ENCODE data around the gene PCDHGB1. TPM values are rescaled to one million over a fixed set of nuclear protein-coding genes. Genes with fewer than 3 reads are reported as not detected.
"Not testable (repeated sequence)": the region's sequence is repeated elsewhere in the genome, so short reads cannot be mapped to it uniquely, and the experiment has no call there.

Gene PCDHGB1
- total RNA-seq, 1 donor from 2014 or later = 2.3 TPM

DNA sequence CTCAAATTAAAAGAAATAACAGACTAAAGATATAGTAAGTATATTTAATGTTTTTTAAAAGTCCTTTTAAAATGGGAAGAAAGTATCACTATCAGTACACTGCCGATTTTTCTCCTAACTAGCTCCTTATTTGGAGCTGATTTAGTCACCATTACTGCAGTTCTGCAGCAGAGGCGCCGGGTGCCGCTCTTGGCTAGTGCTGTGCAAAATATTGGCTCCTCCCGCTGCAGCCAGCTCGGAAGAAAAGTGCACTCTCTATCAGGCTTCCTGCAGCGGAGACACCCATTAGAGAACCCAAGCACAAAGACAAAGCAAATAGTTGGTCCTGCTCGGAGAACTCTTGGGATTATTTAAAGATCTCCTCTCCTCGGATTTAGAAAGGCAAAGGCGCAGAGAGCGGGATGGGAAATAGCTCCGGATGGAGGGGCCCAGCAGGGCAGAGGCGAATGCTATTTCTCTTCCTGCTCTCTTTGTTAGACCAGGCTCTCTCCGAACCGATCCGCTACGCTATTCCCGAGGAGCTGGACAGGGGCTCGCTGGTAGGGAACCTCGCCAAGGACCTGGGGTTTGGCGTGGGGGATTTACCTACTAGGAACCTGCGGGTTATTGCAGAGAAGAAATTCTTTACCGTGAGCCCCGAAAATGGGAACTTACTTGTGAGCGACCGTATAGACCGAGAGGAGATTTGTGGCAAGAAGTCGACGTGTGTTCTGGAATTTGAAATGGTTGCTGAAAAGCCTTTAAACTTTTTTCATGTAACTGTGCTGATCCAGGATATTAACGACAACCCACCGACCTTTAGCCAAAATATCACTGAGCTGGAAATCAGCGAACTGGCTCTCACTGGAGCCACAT lies 20.3 kb downstream of the PCDHGB1 start, which contains the start of gene PCDHGB3:
Gene PCDHGB3 (plus strand): TSS at position 249 of the 855 bp plus-strand sequence. CDS start 153 bp downstream, at position 402.
- Mint-ChIP-seq H3K27ac (no peak within 1 kb of the TSS), H3K9me3 (ENCODE audit: low read depth) (peaks cover 49% of the 10 kb centered on the region)
- TF ChIP-seq, protein P1, sequence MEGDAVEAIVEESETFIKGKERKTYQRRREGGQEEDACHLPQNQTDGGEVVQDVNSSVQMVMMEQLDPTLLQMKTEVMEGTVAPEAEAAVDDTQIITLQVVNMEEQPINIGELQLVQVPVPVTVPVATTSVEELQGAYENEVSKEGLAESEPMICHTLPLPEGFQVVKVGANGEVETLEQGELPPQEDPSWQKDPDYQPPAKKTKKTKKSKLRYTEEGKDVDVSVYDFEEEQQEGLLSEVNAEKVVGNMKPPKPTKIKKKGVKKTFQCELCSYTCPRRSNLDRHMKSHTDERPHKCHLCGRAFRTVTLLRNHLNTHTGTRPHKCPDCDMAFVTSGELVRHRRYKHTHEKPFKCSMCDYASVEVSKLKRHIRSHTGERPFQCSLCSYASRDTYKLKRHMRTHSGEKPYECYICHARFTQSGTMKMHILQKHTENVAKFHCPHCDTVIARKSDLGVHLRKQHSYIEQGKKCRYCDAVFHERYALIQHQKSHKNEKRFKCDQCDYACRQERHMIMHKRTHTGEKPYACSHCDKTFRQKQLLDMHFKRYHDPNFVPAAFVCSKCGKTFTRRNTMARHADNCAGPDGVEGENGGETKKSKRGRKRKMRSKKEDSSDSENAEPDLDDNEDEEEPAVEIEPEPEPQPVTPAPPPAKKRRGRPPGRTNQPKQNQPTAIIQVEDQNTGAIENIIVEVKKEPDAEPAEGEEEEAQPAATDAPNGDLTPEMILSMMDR (IDR thresholded peaks at IDR 0.05; ENCODE audit: unreplicated experiment) = no peak

DNA sequence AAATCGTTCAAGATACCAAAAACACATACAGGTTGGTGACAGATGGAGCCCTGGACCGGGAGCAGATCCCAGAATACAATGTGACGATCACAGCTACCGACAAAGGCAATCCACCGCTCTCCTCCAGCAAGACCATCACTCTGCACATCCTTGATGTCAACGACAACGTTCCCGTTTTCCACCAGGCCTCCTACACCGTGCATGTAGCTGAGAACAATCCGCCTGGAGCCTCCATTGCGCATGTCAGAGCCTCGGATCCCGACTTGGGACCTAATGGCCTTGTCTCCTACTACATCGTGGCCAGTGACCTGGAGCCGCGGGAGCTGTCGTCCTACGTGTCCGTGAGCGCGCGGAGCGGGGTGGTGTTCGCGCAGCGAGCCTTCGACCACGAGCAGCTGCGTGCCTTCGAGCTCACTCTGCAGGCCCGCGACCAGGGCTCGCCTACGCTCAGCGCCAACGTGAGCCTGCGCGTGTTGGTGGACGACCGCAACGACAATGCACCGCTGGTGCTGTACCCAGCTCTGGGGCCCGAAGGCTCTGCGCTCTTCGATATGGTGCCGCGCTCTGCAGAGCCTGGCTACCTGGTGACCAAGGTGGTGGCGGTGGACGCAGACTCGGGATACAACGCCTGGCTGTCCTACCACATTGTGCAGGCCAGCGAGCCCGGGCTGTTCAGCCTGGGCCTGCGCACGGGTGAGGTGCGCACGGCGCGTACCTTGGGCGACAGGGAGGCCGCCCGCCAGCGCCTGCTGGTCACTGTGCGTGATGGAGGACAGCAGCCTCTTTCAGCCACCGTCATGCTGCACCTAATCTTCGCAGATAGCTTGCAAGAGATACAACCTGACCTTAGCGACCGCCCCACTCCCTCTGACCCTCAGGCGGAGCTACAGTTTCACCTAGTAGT lies 21.9 kb downstream of the PCDHGB1 start:
- peaks cover 50% of the 10 kb centered on the region for H3K9me3 Mint-ChIP-seq (ENCODE audit: low read depth)
- H3K4me3 Mint-ChIP-seq (ENCODE audit: low read depth) = no peak overlapping the region
- no peak overlapping the region for H3K27ac Mint-ChIP-seq
- TF ChIP-seq, protein P1 (IDR thresholded peaks at IDR 0.05; ENCODE audit: unreplicated experiment) = no peak
- peaks cover 20% of the 10 kb centered on the region for H3K36me3 Mint-ChIP-seq (ENCODE audit: insufficient read depth)
- H3K4me1 Mint-ChIP-seq (ENCODE audit: low read depth) = no peaks in the 10 kb centered on the region
- DNase-seq (ENCODE audit: low spot score, unreplicated experiment) = no peak
- no peaks in the 10 kb centered on the region for H3K27me3 Mint-ChIP-seq

More for the DNA sequence above, 20.3 kb downstream of the PCDHGB1 start, which contains the start of gene PCDHGB3:
- no peaks in the 10 kb centered on the region for H3K4me1 Mint-ChIP-seq (ENCODE audit: low read depth)
- no peak for DNase-seq (ENCODE audit: low spot score, unreplicated experiment)
- H3K36me3 Mint-ChIP-seq (ENCODE audit: insufficient read depth) = peaks cover 18% of the 10 kb centered on the region
- no peaks in the 10 kb centered on the region for H3K27me3 Mint-ChIP-seq
- H3K4me3 Mint-ChIP-seq (ENCODE audit: low read depth) = no peak within 1 kb of the TSS

DNA sequence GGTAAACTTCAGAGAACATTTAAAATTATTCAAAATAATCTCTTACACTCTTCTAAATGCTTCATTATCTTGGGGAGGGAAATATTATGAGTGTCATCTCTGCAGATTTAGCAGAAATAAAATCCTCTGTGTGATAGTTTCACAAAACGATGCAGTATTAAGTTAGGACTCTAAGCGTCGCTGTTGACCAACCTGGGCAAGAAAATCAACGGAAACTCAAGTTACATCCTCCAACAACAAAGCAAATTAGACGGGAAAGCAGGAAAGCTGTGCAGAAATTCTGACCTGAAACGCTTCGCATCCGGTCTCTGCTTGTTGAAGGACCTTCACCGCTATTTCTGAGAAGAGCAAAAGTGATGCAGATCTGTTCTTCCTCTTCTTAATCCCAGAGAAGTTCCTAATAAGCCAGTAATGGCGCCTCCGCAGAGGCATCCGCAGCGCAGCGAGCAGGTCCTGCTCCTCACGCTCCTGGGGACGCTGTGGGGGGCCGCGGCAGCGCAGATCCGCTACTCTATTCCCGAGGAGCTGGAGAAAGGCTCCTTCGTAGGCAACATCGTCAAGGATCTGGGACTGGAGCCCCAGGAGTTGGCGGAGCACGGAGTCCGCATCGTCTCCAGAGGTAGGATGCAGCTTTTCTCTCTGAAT lies 23.9 kb downstream of the PCDHGB1 start, which contains the start of gene PCDHGA6:
Gene PCDHGA6 (plus strand): TSS at position 219 of the 645 bp plus-strand sequence. CDS start 193 bp downstream, at position 412.
- Mint-ChIP-seq H3K4me3 (ENCODE audit: low read depth) (no peak within 1 kb of the TSS), H3K27me3 (no peaks in the 10 kb centered on the region), H3K27ac (no peak within 1 kb of the TSS), H3K4me1 (ENCODE audit: low read depth) (no peaks in the 10 kb centered on the region), H3K36me3 (ENCODE audit: insufficient read depth) (peaks cover 20% of the 10 kb centered on the region), H3K9me3 (ENCODE audit: low read depth) (peaks cover 55% of the 10 kb centered on the region)
- DNase-seq (ENCODE audit: low spot score, unreplicated experiment) = no peak
- TF ChIP-seq, protein P1 (IDR thresholded peaks at IDR 0.05; ENCODE audit: unreplicated experiment) = no peak

DNA sequence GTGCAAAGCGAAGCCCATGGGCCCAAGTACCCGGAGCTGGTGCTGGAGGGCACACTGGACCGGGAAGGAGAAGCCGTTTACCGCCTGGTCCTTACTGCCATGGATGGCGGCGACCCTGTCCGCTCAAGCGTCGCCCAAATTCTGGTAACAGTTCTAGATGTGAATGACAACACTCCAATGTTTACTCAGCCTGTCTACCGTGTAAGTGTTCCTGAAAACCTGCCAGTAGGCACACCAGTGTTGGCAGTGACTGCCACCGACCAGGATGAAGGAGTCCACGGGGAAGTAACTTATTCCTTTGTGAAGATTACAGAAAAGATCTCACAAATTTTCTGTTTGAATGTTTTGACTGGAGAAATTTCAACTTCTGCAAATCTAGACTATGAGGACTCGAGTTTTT lies 24.7 kb downstream of the PCDHGB1 start:
- peaks cover 19% of the 10 kb centered on the region for H3K36me3 Mint-ChIP-seq (ENCODE audit: insufficient read depth)
- peaks cover 54% of the 10 kb centered on the region for H3K9me3 Mint-ChIP-seq (ENCODE audit: low read depth)
- H3K27me3 Mint-ChIP-seq = no peaks in the 10 kb centered on the region
- TF ChIP-seq, protein P1 (IDR thresholded peaks at IDR 0.05; ENCODE audit: unreplicated experiment) = no peak
- no peak for DNase-seq (ENCODE audit: low spot score, unreplicated experiment)
- no peak overlapping the region for H3K27ac Mint-ChIP-seq
- no peaks in the 10 kb centered on the region for H3K4me1 Mint-ChIP-seq (ENCODE audit: low read depth)
- H3K4me3 Mint-ChIP-seq (ENCODE audit: low read depth) = no peak overlapping the region

DNA sequence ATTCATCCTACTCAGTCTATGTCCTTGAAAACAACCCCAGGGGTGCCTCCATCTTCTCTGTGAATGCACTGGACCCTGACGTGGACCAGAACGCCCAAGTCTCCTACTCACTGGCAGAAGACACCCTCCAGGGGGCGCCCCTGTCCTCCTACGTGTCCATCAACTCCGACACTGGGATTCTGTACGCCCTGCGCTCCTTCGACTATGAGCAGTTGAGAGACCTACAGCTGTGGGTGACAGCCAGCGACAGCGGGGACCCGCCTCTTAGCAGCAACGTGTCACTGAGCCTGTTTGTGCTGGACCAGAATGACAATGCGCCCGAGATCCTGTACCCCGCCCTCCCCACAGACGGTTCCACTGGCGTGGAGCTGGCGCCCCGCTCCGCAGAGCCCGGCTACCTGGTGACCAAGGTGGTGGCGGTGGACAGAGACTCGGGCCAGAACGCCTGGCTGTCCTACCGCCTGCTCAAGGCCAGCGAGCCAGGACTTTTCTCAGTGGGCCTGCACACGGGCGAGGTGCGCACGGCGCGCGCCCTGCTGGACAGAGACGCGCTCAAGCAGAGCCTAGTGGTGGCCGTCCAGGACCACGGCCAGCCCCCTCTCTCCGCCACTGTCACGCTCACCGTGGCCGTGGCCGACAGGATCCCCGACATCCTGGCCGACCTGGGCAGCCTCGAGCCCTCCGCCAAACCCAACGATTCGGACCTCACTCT lies 25.7 kb downstream of the PCDHGB1 start:
- Mint-ChIP-seq H3K9me3 (ENCODE audit: low read depth) (peaks cover 49% of the 10 kb centered on the region), H3K36me3 (ENCODE audit: insufficient read depth) (peaks cover 17% of the 10 kb centered on the region)
- not testable (repeated sequence) for H3K27me3 Mint-ChIP-seq; H3K4me1 Mint-ChIP-seq (ENCODE audit: low read depth); H3K4me3 Mint-ChIP-seq (ENCODE audit: low read depth); H3K27ac Mint-ChIP-seq; DNase-seq (ENCODE audit: low spot score, unreplicated experiment)
